KG1 (cell line): ENCODE data around the gene CALML4.

Experiments
- DNase-seq: peaks from one replicate; lab custom pipeline; 2025; lab: John Stamatoyannopoulos, UW

The CALML4 gene

GRCh38 chr15:68143785-68144184, 61.3 kb downstream of the CALML4 start:
- no peak for DNase-seq

DNA sequence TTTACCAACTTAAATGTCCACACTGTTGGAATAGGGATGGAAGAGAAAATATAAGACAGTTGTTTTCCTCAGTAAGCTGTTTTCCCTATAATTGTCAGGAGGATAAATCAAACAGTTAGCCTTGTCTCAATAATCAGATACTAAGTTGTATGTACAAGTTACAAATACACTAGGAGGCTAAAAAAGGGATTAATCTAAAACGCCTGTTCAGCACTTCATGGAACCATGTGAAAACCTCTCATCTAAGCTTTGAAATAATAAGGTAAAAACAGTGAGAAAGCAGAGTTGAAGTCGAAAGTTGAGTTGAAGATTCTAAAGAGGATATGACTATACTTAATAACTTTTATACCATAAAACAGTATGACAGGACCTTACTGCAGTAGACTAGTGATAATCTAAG, 62.0 kb downstream of the CALML4 start:
- no peak for DNase-seq
